ENCODE results near the gene MAST4.

The MAST4 gene

GRCh38 chr5:66701244-66701643 is 105.1 kb downstream of the MAST4 start:
- H3K4me1 ChIP-seq (ENCODE audit: control insufficient read depth, insufficient read depth, low read length), result peaks cover 6% of the 10 kb centered on the region
- POLR2A ChIA-PET, result no interaction called here
- no peaks in the 10 kb centered on the region for H3K36me3 ChIP-seq (ENCODE audit: control insufficient read depth in 2 of 2, insufficient read depth in 1 of 2, low read length in 2 of 2)
- no peak overlapping the region for H3K27ac ChIP-seq (ENCODE audit: extremely low read depth, low read depth, low read length)
- TF ChIP-seq ZNF266 (tag by site-specific recombination; IDR thresholded peaks at IDR 0.05; ENCODE audit: low read depth), result no peak
- TF ChIP-seq ZNF280D (tag by site-specific recombination; IDR thresholded peaks at IDR 0.05), result no peak
- no peak for TF ChIP-seq PRDM1 (tag by site-specific recombination; IDR thresholded peaks at IDR 0.05)
- no peak for TF ChIP-seq ZNF174 (tag by site-specific recombination; IDR thresholded peaks at IDR 0.05)
- TF ChIP-seq ZNF558 (tag by site-specific recombination; IDR thresholded peaks at IDR 0.05), result no peak
- no peak for TF ChIP-seq AEBP2 (tag by site-specific recombination; IDR thresholded peaks at IDR 0.05; ENCODE audit: borderline replicate concordance)
- TF ChIP-seq ZBTB7A (tag by site-specific recombination; IDR thresholded peaks at IDR 0.05; ENCODE audit: low read depth), result no peak
- no peak for TF ChIP-seq GLI4 (tag by site-specific recombination; IDR thresholded peaks at IDR 0.05)
- TF ChIP-seq ZBTB10 (tag by site-specific recombination; IDR thresholded peaks at IDR 0.05), result no peak
- TF ChIP-seq ZNF560 (tag by site-specific recombination; IDR thresholded peaks at IDR 0.05; ENCODE audit: borderline replicate concordance), result no peak
- TF ChIP-seq SALL2 (tag by site-specific recombination; IDR thresholded peaks at IDR 0.05; ENCODE audit: borderline replicate concordance), result no peak
- TF ChIP-seq ZNF791 (tag by site-specific recombination; IDR thresholded peaks at IDR 0.05), result no peak
- no peak for TF ChIP-seq ZSCAN23 (tag by site-specific recombination; IDR thresholded peaks at IDR 0.05)
- TF ChIP-seq ZNF214 (tag by site-specific recombination; IDR thresholded peaks at IDR 0.05; ENCODE audit: borderline replicate concordance), result no peak
- TF ChIP-seq ZBTB44 (tag by site-specific recombination; IDR thresholded peaks at IDR 0.05), result no peak
- TF ChIP-seq ZBTB6 (tag by site-specific recombination; IDR thresholded peaks at IDR 0.05), result no peak
- no peak for TF ChIP-seq MZF1 (tag by site-specific recombination; IDR thresholded peaks at IDR 0.05; ENCODE audit: borderline replicate concordance)
- CTCF ChIA-PET, result interaction anchor here (0.7 kb wide), 1 partner anchor 361 kb away, joined by 3 read pairs; no protein-coding TSS in a partner anchor
- H3K9me3 ChIP-seq (ENCODE audit: control insufficient read depth, insufficient read depth, low read depth, low read length), result no peaks in the 10 kb centered on the region
- no peak overlapping the region for H3K4me3 ChIP-seq (ENCODE audit: low read depth, low read length)
